AG04450 (cell line): Measurements from ENCODE around the gene STK10. TPM values are rescaled to one million over a fixed set of nuclear protein-coding genes. Genes with fewer than 3 reads are reported as not detected.
A peak's percentile ranks its signal among the peaks of the same experiment; 100 is the strongest.

Experiments
- CTCF ChIA-PET: fragments of 300-600, 350-600 bp; formaldehyde crosslinking; extraction: SDS; loops from one replicate; lab custom pipeline; 2022; ENCODE audit warnings: antibody characterized with exemption, inconsistent platforms; lab: Charles Lee
- POLR2A ChIA-PET: fragments of 350-600 bp; formaldehyde crosslinking; extraction: SDS; loops from one replicate; lab custom pipeline; 2021; ENCODE audit warnings: antibody characterized with exemption, inconsistent platforms; lab: Yijun Ruan, JAX
- DNase-seq: peaks from one replicate; pipeline ENCODE4 v3.0.0-alpha.2; 2011; ENCODE audit warnings: low read depth, low spot score
- H3K27ac ChIP-seq: one replicate; pipeline ENCODE4 v1.5.1; 2012; ENCODE audit warnings: low read depth, low read length, control low read depth
- H3K27me3 ChIP-seq: one replicate; pipeline ENCODE4 v1.6.0; 2012; ENCODE audit warnings: low read length; ENCODE audit not compliant: control insufficient read depth, insufficient read depth
- H3K4me3 ChIP-seq: 2 replicates; pipeline ENCODE4 v1.5.1; 2011; ENCODE audit warnings: mild to moderate bottlenecking, low read depth, low read length, control low read depth
- H3K9me3 ChIP-seq: 2 replicates; pipeline ENCODE4 v1.5.1; 2012; ENCODE audit warnings: low read length; ENCODE audit not compliant: control insufficient read depth, insufficient read depth
- polyA plus RNA-seq: library from polyadenylated mRNA; depleted of rRNA; stranded (reverse); fragments of >200 nt; gene quantifications from 2 replicates; pipeline ENCODE4 v1.2.3, GENCODE V29; 2011
- TF ChIP-seq, protein P1 (sequence below): IDR thresholded peaks from 2 replicates; pipeline ENCODE4 v1.5.1; 2011; ENCODE audit warnings: low read depth, low read length, control low read depth, inconsistent platforms

STK10 gene
- polyA plus RNA-seq, 1 experiment = 7.8 TPM

DNA sequence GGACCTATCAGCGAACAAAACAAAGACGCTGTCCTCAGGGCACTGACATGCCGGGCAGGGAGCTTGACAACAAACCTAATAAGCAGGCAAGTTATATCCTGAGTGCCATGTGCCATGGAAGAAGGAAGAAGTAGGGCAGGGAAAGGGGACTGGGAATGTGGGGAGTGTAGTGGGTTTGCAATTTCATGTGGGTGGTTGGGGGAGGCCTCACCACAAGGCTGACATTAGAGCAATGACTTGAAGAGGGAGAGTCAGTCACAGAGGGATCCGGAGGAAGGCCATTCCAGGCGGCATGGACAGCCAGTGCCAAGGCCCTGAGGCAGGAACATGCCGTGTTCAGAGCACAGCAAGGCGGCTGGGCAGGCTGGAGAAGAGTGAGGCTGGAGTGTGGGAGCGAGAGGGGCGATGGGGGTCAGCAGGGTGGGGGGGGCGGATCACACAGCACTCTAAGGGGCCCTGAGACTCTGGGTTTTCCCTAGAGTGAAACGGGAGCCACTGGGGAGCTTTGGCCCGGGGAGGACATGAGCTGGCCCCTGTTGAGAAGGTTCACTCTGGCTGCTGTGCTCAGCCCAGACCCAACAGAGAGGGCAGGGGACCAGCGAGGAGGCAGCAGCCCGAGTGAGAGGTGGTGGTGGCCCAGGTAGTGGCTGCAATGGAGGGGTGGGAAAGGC lies 86.3 kb downstream of the STK10 start:
- no peak for DNase-seq
- no peak overlapping the region for H3K4me3 ChIP-seq
- no peaks in the 10 kb centered on the region for H3K9me3 ChIP-seq
- TF ChIP-seq, protein P1, sequence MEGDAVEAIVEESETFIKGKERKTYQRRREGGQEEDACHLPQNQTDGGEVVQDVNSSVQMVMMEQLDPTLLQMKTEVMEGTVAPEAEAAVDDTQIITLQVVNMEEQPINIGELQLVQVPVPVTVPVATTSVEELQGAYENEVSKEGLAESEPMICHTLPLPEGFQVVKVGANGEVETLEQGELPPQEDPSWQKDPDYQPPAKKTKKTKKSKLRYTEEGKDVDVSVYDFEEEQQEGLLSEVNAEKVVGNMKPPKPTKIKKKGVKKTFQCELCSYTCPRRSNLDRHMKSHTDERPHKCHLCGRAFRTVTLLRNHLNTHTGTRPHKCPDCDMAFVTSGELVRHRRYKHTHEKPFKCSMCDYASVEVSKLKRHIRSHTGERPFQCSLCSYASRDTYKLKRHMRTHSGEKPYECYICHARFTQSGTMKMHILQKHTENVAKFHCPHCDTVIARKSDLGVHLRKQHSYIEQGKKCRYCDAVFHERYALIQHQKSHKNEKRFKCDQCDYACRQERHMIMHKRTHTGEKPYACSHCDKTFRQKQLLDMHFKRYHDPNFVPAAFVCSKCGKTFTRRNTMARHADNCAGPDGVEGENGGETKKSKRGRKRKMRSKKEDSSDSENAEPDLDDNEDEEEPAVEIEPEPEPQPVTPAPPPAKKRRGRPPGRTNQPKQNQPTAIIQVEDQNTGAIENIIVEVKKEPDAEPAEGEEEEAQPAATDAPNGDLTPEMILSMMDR = no peak
- H3K27ac ChIP-seq = no peak overlapping the region
- POLR2A ChIA-PET = interaction anchor here (0.7 kb wide), 1 partner anchor 22 kb away, joined by 3 read pairs; no protein-coding TSS in a partner anchor
- H3K27me3 ChIP-seq = no peaks in the 10 kb centered on the region
- CTCF ChIA-PET = interaction anchor here (1.1 to 1.4 kb wide), 2 partner anchors 42 to 87 kb away, joined by 3 to 4 read pairs; no protein-coding TSS in a partner anchor

GRCh38 chr5:172098883-172099282 lies 89.1 kb downstream of the STK10 start:
- TF ChIP-seq, protein P1 = no peak
- Histone ChIP-seq H3K27ac (no peak overlapping the region), H3K9me3 (no peaks in the 10 kb centered on the region), H3K27me3 (no peaks in the 10 kb centered on the region), H3K4me3 (no peak overlapping the region)
- no peak for DNase-seq
- CTCF ChIA-PET = interaction anchor here (1.0 kb wide), 1 partner anchor 9 kb away, joined by 3 read pairs; no protein-coding TSS in a partner anchor
- POLR2A ChIA-PET = no interaction called here

- CTCF ChIA-PET = interaction anchor here (1.0 to 1.2 kb wide), 2 partner anchors 8 to 39 kb away, joined by 3 to 5 read pairs; no protein-coding TSS in a partner anchor
- POLR2A ChIA-PET = no interaction called here
- DNase-seq = no peak
- H3K27ac ChIP-seq = peak overlapping the region; percentile 39
- H3K27me3 ChIP-seq = no peaks in the 10 kb centered on the region
- H3K9me3 ChIP-seq = no peaks in the 10 kb centered on the region; the same call in 1 of the 2 replicates
- TF ChIP-seq, protein P1 = no peak
- H3K4me3 ChIP-seq = no peak overlapping the region; the same call in 1 of the 2 replicates
Measured at GRCh38 chr5:172098046-172098445, 90.0 kb downstream of the STK10 start.

- CTCF ChIA-PET = interaction anchor here (1.0 to 1.2 kb wide), 2 partner anchors 9 to 38 kb away, joined by 3 to 5 read pairs; no protein-coding TSS in a partner anchor
- H3K27ac ChIP-seq = peak overlapping the region; percentile 31
- no peaks in the 10 kb centered on the region; the same call in 1 of the 2 replicates for H3K9me3 ChIP-seq
- DNase-seq = no peak
- H3K4me3 ChIP-seq = 0 out of 2 replicates have a peak overlapping the region, but pooled peaks have one; percentile 10
- TF ChIP-seq, protein P1 = no peak
- H3K27me3 ChIP-seq = no peaks in the 10 kb centered on the region
- POLR2A ChIA-PET = no interaction called here
Measured at GRCh38 chr5:172097356-172097755, 90.7 kb downstream of the STK10 start.
